ENCODE results near the gene OR8D2.
A peak's percentile ranks its signal among the peaks of the same experiment; 100 is the strongest.
"Not testable (repeated sequence)": the region's sequence is repeated elsewhere in the genome, so short reads cannot be mapped to it uniquely, and the experiment has no call there.

The OR8D2 gene

DNA sequence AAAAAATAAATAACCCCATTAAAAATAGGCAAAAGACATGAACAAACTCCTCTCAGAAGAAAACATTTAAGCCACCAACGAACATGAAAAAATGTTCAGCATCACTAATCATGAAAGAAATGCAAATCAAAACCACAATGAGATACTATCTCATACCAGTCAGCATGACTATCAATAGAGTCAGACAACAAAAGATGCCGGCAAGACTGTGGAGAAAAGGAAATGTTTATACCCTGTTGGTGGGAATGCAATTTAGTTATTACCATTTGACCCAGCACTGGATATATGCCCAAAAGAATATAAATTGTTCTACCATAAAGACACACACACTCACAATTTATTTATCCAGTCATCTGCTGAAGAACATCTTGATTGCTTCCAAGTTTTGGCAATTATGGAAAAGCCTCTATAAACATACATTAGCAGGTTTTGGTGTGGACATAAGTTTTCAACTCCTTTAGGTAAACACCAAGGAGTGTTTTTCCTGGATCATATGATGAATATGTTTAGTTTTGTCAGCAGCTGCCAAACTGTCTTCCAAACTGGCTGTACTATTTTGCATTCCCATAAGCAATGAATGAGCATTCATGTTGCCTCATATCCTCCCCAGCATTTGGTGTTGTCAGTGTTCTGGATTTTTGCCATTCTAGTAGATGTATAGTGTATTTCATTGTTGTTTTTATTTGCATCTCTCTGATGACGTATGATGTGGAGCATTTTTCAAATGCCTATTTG is 34.2 kb downstream of the OR8D2 start:
- DNase-seq (ENCODE audit: low read depth, low spot score) = peak; percentile 86

DNA sequence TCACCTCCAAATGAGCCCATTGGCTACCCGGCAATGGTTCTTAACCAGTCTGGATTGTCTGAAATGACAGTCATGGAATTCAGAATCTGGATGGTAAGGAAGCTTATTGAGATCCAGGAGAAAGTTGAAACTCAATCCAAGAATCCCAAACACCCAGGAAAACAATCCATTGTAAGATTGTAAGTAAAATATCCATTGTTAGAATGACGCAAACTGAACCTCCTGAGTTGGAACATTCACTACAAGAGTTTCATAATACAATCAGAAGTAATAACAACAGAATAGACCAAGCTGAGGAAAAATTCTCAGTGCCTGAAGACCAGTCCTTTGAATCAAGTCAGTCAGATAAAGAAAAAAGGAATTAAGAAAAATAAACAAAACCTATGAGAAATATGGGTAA is 41.7 kb downstream of the OR8D2 start:
- DNase-seq (ENCODE audit: low read depth, low spot score) = no peak

GRCh38 chr11:124277804-124278203 is 42.2 kb downstream of the OR8D2 start:
- DNase-seq (ENCODE audit: low read depth, low spot score) = no peak

DNA sequence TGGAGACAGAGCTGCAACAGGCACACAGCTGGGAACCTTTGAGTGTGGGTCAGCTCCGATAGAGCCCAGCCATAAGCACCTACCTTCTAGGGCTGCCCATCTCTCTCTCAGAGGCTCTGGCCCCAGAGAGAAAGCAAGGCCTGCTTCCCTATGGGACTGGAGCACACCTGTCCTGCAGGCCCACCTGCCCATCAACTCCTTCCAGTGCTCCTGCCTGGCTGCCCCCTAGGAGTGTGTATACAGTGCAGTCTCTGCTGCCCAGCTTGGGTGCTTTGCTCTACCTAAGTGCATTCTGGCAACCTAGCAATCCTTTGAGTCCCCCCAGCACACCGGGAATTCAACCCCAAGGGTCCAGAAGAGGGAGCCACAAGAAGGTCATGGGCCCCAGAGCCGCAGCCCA is 42.8 kb downstream of the OR8D2 start:
- no peak for DNase-seq (ENCODE audit: low read depth, low spot score)

DNA sequence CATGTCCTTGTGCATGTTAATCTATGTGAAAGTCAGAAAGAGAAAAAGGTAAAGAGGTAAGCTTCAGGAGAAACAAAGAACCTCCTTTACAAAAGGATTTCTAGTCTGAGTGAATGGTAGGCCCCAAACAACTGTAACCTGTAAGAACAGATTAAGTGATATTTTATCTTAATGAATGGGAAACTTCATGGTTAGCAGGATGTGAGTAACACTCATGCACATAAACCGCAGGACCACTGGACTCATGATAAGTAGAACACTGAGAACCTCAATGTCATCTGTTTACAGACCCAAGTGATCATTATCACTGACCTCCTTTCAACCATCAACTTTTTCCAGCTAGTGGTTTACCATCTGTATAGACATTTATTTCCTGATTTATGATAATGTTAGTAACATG is 43.9 kb downstream of the OR8D2 start:
- peak; percentile 41 for DNase-seq (ENCODE audit: low read depth, low spot score)

- no peak for DNase-seq (ENCODE audit: low read depth, low spot score)
Observed at GRCh38 chr11:124274000-124274399, 46.0 kb downstream of the OR8D2 start.

DNA sequence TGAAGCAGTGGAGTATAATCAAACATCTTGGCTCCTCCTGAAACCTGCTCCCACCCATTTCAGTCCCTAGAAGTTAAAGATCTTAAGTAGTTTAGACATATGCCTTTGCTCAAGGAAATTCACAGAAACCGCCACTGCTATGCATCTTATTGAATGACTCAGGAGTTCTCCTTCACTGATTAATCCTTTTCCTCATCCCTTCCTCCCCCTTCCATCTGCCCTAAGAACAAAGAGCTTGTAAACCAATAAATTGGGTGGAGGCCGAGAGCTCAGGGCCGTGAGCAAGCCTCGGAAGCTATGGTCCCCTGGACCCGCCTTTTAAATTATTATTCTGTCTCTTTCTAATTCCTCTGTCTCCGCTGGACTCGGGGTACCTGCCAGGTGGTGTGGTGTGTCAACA is 49.1 kb downstream of the OR8D2 start:
- not testable (repeated sequence) for DNase-seq (ENCODE audit: low read depth, low spot score)

All from astrocyte of the hippocampus (primary cell).